ENCODE measurements around the gene B3GNT8. TPM values are rescaled to one million over a fixed set of nuclear protein-coding genes. Genes with fewer than 3 reads are reported as not detected.

Gene B3GNT8
- total and polyA plus RNA-seq, 5 donors = 2.0 to 3.6 (median 3.4) TPM

DNA sequence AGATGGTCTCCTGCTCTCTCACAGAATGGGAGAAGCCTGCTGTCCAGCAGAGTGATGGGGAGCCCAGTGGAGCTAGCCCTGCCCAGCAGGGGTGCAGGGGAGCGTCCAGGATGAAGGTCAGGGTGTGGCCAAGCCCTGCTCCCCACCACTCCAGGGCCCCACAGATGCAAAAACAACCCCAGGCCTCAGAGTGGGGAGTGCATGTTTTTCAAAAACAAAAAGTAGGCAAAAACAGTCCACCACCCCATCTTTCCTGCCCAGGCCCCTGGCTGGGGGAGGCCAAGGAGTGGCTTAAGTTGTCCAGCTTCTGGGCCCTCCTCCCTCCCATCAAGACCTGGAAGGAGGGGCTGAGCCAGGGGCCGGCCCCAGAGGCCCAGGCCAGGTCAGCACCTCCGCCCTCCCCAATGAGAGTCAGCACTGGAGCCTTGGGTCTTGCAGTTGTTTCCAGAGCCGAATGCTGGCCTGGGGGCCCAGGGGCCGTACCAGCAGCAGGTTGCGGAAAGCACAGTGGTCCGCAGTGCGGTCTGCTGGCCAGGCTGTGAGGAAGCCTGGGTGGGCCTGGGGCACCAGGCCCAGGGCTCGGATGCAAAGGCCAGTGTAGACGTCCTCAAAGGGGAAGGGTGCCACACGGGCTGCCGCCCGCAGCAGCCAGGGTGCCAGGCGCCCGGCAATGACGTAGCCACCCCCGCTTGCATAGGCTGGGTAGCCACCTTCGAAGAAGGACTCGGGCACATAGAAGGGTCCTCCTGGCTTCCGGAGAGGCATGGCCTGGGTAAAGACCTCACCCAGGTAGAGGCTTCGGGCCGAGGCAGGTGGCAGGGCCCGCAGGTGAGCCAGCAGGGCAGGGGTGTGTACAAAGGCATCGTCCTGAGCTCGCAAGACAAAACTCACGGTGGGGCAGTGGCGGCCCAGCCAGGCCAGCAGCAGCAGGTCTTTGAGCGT, 1.7 kb downstream of the B3GNT8 start:
- no peak for ATAC-seq
- peak in 1 of 3 donors; percentile 46 for DNase-seq
- intact Hi-C loops (cut with DNase I) = no loop called here
- Histone ChIP-seq H3K4me1 (ENCODE audit: control insufficient read depth, insufficient read depth, low read length) (peaks cover 2% of the 10 kb centered on the region), H3K9me3 (ENCODE audit: control insufficient read depth, low read length) (no peaks in the 10 kb centered on the region), H3K27me3 (ENCODE audit: control insufficient read depth, insufficient read depth) (no peaks in the 10 kb centered on the region), H3K27ac (ENCODE audit: low read length) (no peak overlapping the region), H3K4me3 (ENCODE audit: low read length) (no peak overlapping the region)
- 92% methylated on average over 28 of the region's 28 CpGs for WGBS

DNA sequence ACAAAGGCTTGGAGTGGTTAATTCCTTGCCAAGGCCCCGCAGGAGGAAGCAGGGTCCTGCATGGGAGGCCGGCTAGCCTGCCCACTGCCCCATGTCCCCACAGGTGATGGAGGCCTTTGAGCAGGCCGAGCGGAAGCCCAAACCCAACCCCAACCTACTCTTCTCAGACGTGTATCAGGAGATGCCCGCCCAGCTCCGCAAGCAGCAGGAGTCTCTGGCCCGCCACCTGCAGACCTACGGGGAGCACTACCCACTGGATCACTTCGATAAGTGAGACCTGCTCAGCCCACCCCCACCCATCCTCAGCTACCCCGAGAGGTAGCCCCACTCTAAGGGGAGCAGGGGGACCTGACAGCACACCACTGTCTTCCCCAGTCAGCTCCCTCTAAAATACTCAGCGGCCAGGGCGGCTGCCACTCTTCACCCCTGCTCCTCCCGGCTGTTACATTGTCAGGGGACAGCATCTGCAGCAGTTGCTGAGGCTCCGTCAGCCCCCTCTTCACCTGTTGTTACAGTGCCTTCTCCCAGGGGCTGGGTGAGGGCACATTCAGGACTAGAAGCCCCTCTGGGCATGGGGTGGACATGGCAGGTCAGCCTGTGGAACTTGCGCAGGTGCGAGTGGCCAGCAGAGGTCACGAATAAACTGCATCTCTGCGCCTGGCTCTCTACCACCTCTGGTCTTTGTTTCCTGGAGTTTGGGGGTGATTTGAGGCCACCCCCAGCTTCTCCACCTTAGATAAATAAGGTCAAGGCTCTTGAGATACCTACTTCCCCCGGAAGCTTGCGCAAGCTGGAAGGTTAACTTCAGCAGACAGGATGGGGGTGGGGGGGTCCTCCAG, 2.6 kb downstream of the B3GNT8 start:
- Histone ChIP-seq H3K27me3 (ENCODE audit: control insufficient read depth, insufficient read depth) (no peaks in the 10 kb centered on the region), H3K27ac (ENCODE audit: low read length) (no peak overlapping the region), H3K9me3 (ENCODE audit: control insufficient read depth, low read length) (no peaks in the 10 kb centered on the region), H3K4me3 (ENCODE audit: low read length) (no peak overlapping the region), H3K4me1 (ENCODE audit: control insufficient read depth, insufficient read depth, low read length) (peaks cover 2% of the 10 kb centered on the region)
- intact Hi-C loops (cut with DNase I) = no loop called here
- 82% methylated on average over 21 of the region's 21 CpGs for WGBS
- ATAC-seq (no peak), DNase-seq (peak in 1 of 3 donors; percentile 54)

DNA sequence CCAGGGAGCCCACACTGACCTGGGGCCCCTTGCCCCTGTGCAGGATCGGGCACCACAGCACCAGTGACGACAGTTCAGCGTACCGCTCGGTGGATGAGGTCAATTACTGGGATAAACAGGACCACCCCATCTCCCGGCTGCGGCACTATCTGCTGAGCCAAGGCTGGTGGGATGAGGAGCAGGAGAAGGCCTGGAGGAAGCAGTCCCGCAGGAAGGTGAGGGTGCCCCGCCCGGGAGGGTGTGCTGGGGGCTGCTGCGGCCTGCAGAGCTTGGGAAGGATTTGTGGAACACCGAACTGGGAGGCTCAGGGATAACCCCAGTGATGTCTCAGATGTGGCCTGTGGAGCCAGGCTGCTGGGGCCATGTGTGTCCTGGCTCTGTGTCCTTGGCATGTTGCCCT, 4.2 kb downstream of the B3GNT8 start:
- peaks cover 2% of the 10 kb centered on the region for H3K4me1 ChIP-seq (ENCODE audit: control insufficient read depth, insufficient read depth, low read length)

DNA sequence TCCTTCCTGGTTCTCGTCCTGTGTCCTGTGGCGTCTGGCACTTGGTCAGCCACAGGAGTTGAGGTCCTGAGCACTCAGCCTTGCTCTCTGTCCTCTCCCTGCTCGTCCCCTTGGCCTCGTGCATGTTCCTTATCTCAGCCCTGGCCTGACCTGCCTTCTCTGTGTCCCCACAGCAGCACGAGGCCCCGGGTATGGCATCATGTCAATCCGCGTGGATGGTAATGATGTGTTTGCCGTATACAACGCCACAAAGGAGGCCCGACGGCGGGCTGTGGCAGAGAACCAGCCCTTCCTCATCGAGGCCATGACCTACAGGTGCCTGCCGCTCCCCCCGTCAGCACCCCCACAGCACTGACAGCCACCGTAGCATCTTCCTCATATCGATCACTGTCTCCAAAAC, 4.7 kb downstream of the B3GNT8 start:
- Histone ChIP-seq H3K4me1 (ENCODE audit: control insufficient read depth, insufficient read depth, low read length) (peaks cover 2% of the 10 kb centered on the region), H3K27ac (ENCODE audit: low read length) (no peak overlapping the region), H3K9me3 (ENCODE audit: control insufficient read depth, low read length) (no peaks in the 10 kb centered on the region), H3K4me3 (ENCODE audit: low read length) (no peak overlapping the region), H3K27me3 (ENCODE audit: control insufficient read depth, insufficient read depth) (no peaks in the 10 kb centered on the region)
- WGBS = 83% methylated on average over 18 of the region's 18 CpGs
- DNase-seq = peak in 1 of 3 donors; percentile 35
- intact Hi-C loops (cut with DNase I) = no loop called here
- ATAC-seq = no peak

More for the DNA sequence above, 4.2 kb downstream of the B3GNT8 start:
- Histone ChIP-seq H3K27me3 (ENCODE audit: control insufficient read depth, insufficient read depth) (no peaks in the 10 kb centered on the region), H3K4me3 (ENCODE audit: low read length) (no peak overlapping the region), H3K27ac (ENCODE audit: low read length) (no peak overlapping the region), H3K9me3 (ENCODE audit: control insufficient read depth, low read length) (no peaks in the 10 kb centered on the region)
- ATAC-seq = no peak
- intact Hi-C loops (cut with DNase I) = no loop called here
- DNase-seq = peak in 1 of 3 donors; percentile 42
- 92% methylated on average over 12 of the region's 12 CpGs for WGBS

DNA sequence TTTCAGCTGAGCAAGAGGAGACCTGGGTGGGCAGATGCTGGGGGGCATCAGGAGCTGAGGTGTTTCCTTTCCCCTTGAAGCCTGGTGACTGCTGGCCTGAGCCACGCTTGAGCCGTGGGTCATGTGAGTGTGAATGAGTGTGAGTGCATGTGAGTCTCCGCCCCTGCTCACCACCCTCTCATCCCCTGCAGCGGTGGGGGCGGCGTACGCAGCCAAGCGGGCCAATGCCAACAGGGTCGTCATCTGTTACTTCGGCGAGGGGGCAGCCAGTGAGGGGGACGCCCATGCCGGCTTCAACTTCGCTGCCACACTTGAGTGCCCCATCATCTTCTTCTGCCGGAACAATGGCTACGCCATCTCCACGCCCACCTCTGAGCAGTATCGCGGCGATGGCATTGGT, 5.2 kb downstream of the B3GNT8 start:
- ATAC-seq (no peak), DNase-seq (peak in 2 of 3 donors; percentile 48 to 52)
- H3K9me3 ChIP-seq (ENCODE audit: control insufficient read depth, low read length) = no peaks in the 10 kb centered on the region
- WGBS = 94% methylated on average over 20 of the region's 20 CpGs
- H3K27me3 ChIP-seq (ENCODE audit: control insufficient read depth, insufficient read depth) = no peaks in the 10 kb centered on the region
- H3K4me3 ChIP-seq (ENCODE audit: low read length) = no peak overlapping the region
- H3K27ac ChIP-seq (ENCODE audit: low read length) = no peak overlapping the region
- intact Hi-C loops (cut with DNase I) = no loop called here
- H3K4me1 ChIP-seq (ENCODE audit: control insufficient read depth, insufficient read depth, low read length) = peaks cover 2% of the 10 kb centered on the region

DNA sequence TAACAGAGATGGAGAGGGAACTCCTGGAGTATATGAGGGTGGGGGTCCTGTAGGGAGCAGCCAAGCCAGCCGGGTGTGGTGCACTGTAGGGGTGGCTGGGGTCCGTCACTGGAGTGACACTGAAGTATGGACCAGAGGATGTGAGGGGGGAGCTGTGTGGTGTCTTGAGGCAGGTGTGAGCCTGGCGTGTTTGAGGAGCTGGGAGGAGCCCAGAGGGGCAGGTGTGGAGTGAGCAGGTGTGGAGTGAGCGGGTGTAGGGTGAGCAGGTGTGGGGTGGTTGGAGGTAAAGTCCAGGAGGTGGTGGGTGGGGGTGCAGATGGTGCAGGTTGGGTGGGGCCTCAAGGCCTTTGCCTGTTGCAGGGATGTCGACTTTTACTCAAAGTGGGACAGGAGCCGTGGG, 5.9 kb downstream of the B3GNT8 start:
- no peak overlapping the region for H3K27ac ChIP-seq (ENCODE audit: low read length)
- H3K9me3 ChIP-seq (ENCODE audit: control insufficient read depth, low read length) = no peaks in the 10 kb centered on the region
- H3K27me3 ChIP-seq (ENCODE audit: control insufficient read depth, insufficient read depth) = no peaks in the 10 kb centered on the region
- H3K4me3 ChIP-seq (ENCODE audit: low read length) = no peak overlapping the region
- WGBS = 89% methylated on average over 6 of the region's 6 CpGs
- intact Hi-C loops (cut with DNase I) = no loop called here
- ATAC-seq (no peak), DNase-seq (no peak)
- peaks cover under 1% of the 10 kb centered on the region for H3K4me1 ChIP-seq (ENCODE audit: control insufficient read depth, insufficient read depth, low read length)

DNA sequence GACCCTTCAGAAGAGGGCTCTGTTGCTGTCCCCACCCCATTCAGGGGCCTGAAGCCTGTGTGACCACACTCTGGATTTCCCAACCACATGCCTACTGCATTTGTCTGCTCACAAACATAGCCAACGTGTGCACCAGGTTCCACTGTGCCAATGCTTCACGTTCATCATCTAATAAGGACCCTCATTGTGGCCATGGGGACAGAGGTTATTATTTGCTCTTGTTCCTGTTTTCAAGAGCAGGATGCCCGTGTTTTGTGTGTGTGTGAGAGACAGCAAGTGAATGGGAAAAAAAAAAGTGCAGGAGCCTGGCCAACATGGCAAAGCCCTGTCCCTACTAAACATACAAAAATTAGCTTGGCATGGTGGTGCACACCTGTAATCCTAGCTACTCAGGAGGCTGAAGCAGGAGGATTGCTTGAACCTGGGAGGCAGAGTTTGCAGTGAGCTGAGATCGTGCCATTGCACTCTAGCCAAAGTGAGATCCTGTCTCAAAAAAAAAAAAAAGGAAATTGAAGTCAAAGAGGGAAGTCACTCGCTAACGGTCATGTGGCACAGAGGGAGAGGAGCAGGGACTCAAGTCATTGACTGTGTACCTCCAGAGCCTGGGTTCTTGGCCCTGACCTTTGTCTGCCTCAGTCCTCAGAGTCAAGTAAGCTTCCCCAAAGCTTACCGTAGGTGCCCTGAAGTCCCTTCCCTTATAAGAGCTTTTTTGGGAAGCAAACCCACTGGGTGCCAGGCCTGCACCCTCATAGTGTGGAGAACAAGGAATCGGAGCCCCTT, 6.9 kb downstream of the B3GNT8 start:
- H3K27me3 ChIP-seq (ENCODE audit: control insufficient read depth, insufficient read depth) = no peaks in the 10 kb centered on the region

DNA sequence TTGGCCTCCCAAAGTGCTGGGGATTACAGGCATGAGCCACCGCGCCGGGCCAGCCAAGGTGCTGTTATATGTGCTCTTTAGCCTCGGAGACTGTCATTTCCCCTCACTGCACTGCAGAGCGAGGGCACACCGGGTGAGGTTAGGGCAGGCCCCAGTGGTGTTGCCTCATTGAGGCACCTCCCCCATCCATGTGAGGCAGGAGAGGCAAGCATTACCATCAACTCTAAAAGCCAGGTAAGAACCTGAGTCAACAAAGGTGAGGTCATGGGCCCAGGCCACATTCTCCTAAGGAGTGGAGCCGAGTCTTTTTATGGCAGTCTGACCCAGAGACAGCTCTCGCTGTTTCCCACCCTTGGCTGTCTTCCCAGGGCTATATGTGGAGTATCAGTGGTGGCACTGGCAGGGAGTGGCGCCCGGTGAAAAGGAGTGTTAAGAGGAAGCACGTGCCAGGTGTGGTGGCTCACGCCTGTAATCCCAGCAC, 10.9 kb downstream of the B3GNT8 start:
- Histone ChIP-seq H3K4me1 (ENCODE audit: control insufficient read depth, insufficient read depth, low read length) (peaks cover 6% of the 10 kb centered on the region), H3K27ac (ENCODE audit: low read length) (no peak overlapping the region), H3K9me3 (ENCODE audit: control insufficient read depth, low read length) (no peaks in the 10 kb centered on the region), H3K27me3 (ENCODE audit: control insufficient read depth, insufficient read depth) (no peaks in the 10 kb centered on the region), H3K4me3 (ENCODE audit: low read length) (no peak overlapping the region)
- ATAC-seq (peak in 1 of 2 donors; percentile 18), DNase-seq (no peak)
- intact Hi-C loops (cut with DNase I) = no loop called here
- 84% methylated on average over 12 of the region's 12 CpGs for WGBS

More for the DNA sequence above, 6.9 kb downstream of the B3GNT8 start:
- Histone ChIP-seq H3K27ac (ENCODE audit: low read length) (no peak overlapping the region), H3K4me3 (ENCODE audit: low read length) (no peak overlapping the region), H3K9me3 (ENCODE audit: control insufficient read depth, low read length) (no peaks in the 10 kb centered on the region), H3K4me1 (ENCODE audit: control insufficient read depth, insufficient read depth, low read length) (no peaks in the 10 kb centered on the region)
- WGBS = 63% methylated on average over 8 of the region's 8 CpGs
- DNase-seq = peak in 1 of 3 donors; percentile 10
- intact Hi-C loops (cut with DNase I) = no loop called here
- ATAC-seq = no peak

DNA sequence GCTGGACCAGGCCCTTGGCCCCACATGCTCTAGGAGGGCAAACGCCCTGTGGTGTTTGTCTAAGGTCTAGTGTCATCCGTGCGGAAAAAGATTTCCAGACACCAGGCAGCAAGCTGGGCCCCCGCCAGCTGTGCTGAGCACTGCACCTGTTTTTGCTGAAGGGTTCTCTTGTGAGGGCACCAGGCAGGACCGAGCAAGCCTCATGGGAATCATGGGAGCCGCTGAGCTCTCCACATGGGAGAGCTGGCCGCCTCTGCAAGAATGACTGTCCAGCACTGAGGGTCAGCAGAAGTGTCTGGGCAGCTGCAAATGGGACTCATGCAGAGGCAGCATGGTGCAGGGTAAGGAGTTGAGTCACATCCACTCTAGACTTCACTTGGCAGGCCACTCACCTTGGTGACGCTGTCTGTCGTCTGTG, 12.0 kb downstream of the B3GNT8 start:
- no peaks in the 10 kb centered on the region for H3K9me3 ChIP-seq (ENCODE audit: control insufficient read depth, low read length)
- intact Hi-C loops (cut with DNase I) = no loop called here
- no peaks in the 10 kb centered on the region for H3K27me3 ChIP-seq (ENCODE audit: control insufficient read depth, insufficient read depth)
- H3K4me3 ChIP-seq (ENCODE audit: low read length) = no peak overlapping the region
- WGBS = 85% methylated on average over 9 of the region's 9 CpGs
- H3K4me1 ChIP-seq (ENCODE audit: control insufficient read depth, insufficient read depth, low read length) = peaks cover 15% of the 10 kb centered on the region
- ATAC-seq = no peak
- no peak overlapping the region for H3K27ac ChIP-seq (ENCODE audit: low read length)
- no peak for DNase-seq

DNA sequence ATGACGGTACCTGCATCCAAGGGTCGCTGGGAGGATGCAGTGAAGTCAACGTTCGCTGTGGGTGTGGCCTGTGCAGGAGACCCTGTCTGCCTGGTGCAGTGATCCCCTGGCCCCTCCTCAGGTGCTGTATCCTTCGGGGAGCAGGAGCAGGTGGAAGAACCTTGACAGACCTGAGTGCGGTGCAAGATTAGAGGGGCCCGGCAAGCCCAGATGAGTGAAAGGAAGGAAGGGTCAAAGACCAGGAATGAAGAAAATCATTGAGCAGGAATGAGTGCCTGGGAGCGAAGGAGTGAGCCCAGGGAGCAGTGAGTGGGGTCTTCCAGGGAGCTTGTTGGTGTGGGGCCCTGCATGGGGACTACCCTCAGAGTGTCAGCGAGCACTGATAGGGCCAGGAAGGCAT, 12.7 kb downstream of the B3GNT8 start:
- no peak overlapping the region for H3K27ac ChIP-seq (ENCODE audit: low read length)
- no peaks in the 10 kb centered on the region for H3K9me3 ChIP-seq (ENCODE audit: control insufficient read depth, low read length)
- no peak overlapping the region for H3K4me3 ChIP-seq (ENCODE audit: low read length)
- WGBS = 86% methylated on average over 9 of the region's 9 CpGs
- peaks cover 19% of the 10 kb centered on the region for H3K4me1 ChIP-seq (ENCODE audit: control insufficient read depth, insufficient read depth, low read length)
- H3K27me3 ChIP-seq (ENCODE audit: control insufficient read depth, insufficient read depth) = no peaks in the 10 kb centered on the region
- intact Hi-C loops (cut with DNase I) = no loop called here
- no peak for DNase-seq
- no peak for ATAC-seq

All from right cardiac atrium (tissue), 5 donors.